K562 (cell line): ENCODE measurements around the gene FXYD4. TPM values are rescaled to one million over a fixed set of nuclear protein-coding genes. Genes with fewer than 3 reads are reported as not detected.

Source experiments
- ATAC-seq: fragments of 200-7000 bp; cut with Tn5 transposase; 3 replicates; pipeline ENCODE4 v1.9.1; 2020; ENCODE audit warnings: moderate library complexity
- BruUV-seq: library from RNA; stranded (reverse); fragments of 400-500 nt; replicated peaks from 2 replicates; lab custom pipeline; 2021; lab: Mats Ljungman, UMichigan
- CTCF ChIA-PET: fragments of 300-600 bp; formaldehyde crosslinking; extraction: SDS; loops from one replicate; lab custom pipeline; 2021; ENCODE audit warnings: low intra/inter-chr PET ratio; lab: Yijun Ruan, JAX
- POLR2A ChIA-PET: fragments of 300-600, 350-650 bp; sonication (Branson Sonifier 250); formaldehyde crosslinking; extraction: SDS; loops from one replicate; lab custom pipeline; 2021; ENCODE audit warnings: antibody characterized with exemption, inconsistent platforms; lab: Yijun Ruan, JAX
- DNase-seq, 4 experiments: peaks; one replicate each; pipeline versions ENCODE4 v3.0.0 to v3.0.0-alpha.2; 2011 to 2018; ENCODE audit warnings: low spot score in 3 of 4, mixed read lengths in 3 of 4; ENCODE audit errors: extremely low read depth in 1 of 4
- FAIRE-seq: peaks from 2 replicates; lab custom pipeline; 2011; peaks lifted over from hg19 to GRCh38; lab: Jason Lieb, UNC
- H2AFZ ChIP-seq: 2 replicates; pipeline ENCODE4 v1.6.0; 2011; ENCODE audit warnings: low read depth, low read length, control low read depth, inconsistent platforms
- H3K27ac ChIP-seq: fragments of 200-600 bp; 3 replicates; pipeline ENCODE4 v1.8.0; 2011; ENCODE audit warnings: low read depth, mild to moderate bottlenecking, control low read depth, inconsistent platforms, low read length, moderate library complexity, mixed read lengths; ENCODE audit errors: extremely low read depth
- H3K27me3 ChIP-seq, 2 experiments: fragments of 300-600 bp in 1 of 2; 2 replicates in 1 of 2; 3 replicates in 1 of 2; pipeline versions ENCODE4 v1.6.0 to v1.8.0; 2011; ENCODE audit warnings: inconsistent platforms in 2 of 2, low read length in 2 of 2, mild to moderate bottlenecking in 1 of 2, mixed read lengths in 1 of 2, moderate library complexity in 1 of 2; ENCODE audit not compliant: control insufficient read depth in 2 of 2, insufficient read depth in 2 of 2
- H3K36me3 ChIP-seq: fragments of 300-600 bp; 3 replicates; pipeline ENCODE4 v1.8.0; 2011; ENCODE audit warnings: mild to moderate bottlenecking, low read length, inconsistent platforms; ENCODE audit not compliant: control insufficient read depth, insufficient read depth
- H3K4me1 ChIP-seq, 2 experiments: fragments of 200-600 bp in 1 of 2; replicated peaks in 1 of 2; 2 replicates in 1 of 2; 3 replicates in 1 of 2; pipeline versions ENCODE4 v1.5.1 to v1.8.0; 2011; ENCODE audit warnings: inconsistent platforms in 2 of 2, low read length in 2 of 2, mild to moderate bottlenecking in 1 of 2, mixed read lengths in 1 of 2, moderate library complexity in 1 of 2; ENCODE audit not compliant: control insufficient read depth in 2 of 2, insufficient read depth in 2 of 2
- H3K4me2 ChIP-seq: 2 replicates; pipeline ENCODE4 v1.6.1; 2011; ENCODE audit warnings: low read length, control low read depth, inconsistent platforms, mixed read lengths; ENCODE audit not compliant: insufficient read depth
- H3K4me3 ChIP-seq: fragments of 200-600 bp; sonication (generic), shearing (Covaris generic); 2 replicates; pipeline ENCODE4 v1.5.1; 2016; ENCODE audit warnings: control low read depth, inconsistent platforms
- H3K79me2 ChIP-seq: fragments of 200-600 bp; 3 replicates; pipeline ENCODE4 v1.8.0; 2011; ENCODE audit warnings: low read length, inconsistent platforms; ENCODE audit not compliant: control insufficient read depth, insufficient read depth
- H3K9ac ChIP-seq, 2 experiments: 2 replicates each; pipeline versions ENCODE4 v1.6.0 to v1.6.1; 2011; ENCODE audit warnings: low read depth in 2 of 2, low read length in 2 of 2, control low read depth in 1 of 2, inconsistent platforms in 1 of 2, mild to moderate bottlenecking in 1 of 2, mixed read lengths in 1 of 2; ENCODE audit not compliant: insufficient read depth in 1 of 2
- H3K9me1 ChIP-seq: one replicate; pipeline ENCODE4 v1.6.0; 2011; ENCODE audit warnings: inconsistent platforms, mild to moderate bottlenecking, low read length, moderate library complexity; ENCODE audit not compliant: control insufficient read depth, insufficient read depth
- H3K9me3 ChIP-seq: replicated peaks from 2 replicates; pipeline ENCODE4 v1.5.1; 2011; ENCODE audit warnings: low read depth, low read length, inconsistent platforms; ENCODE audit not compliant: control insufficient read depth, insufficient read depth
- H4K20me1 ChIP-seq: replicated peaks from 2 replicates; pipeline ENCODE4 v1.6.1; 2011; ENCODE audit warnings: low read length, inconsistent platforms, mixed read lengths; ENCODE audit not compliant: control insufficient read depth, insufficient read depth
- ATF1 ChIP-seq, 2 experiments: fragments of 450-650 bp in 1 of 2; IDR thresholded peaks; 2 replicates each; pipeline ENCODE4 v1.6.1; 2016; ENCODE audit warnings: missing compliant biosample characterization in 1 of 2, missing genetic modification characterization in 1 of 2
- PBX2 ChIP-seq, 2 experiments: IDR thresholded peaks in 1 of 2; conservative IDR thresholded peaks in 1 of 2; 2 replicates each; pipeline ENCODE4 v1.6.1; 2016; ENCODE audit warnings: low read depth in 2 of 2, mild to moderate bottlenecking in 1 of 2, missing compliant biosample characterization in 1 of 2, missing genetic modification characterization in 1 of 2, moderate library complexity in 1 of 2
- WGBS: fragments of 100-300 bp; shearing (Covaris generic); methylation state at CpG from one replicate; pipeline ENCODE4 v1.1.6; 2016; ENCODE audit warnings: low coverage, mixed read lengths; ENCODE audit not compliant: insufficient coverage; ENCODE audit errors: missing lambda C conversion rate; 5-methylcytosine and 5-hydroxymethylcytosine counted together
- in situ Hi-C: fragments of 300-500 bp; cut with MboI; formaldehyde crosslinking; loops from 4 replicates; pipeline ENCODE4 v1.15.0; 2018; ENCODE audit warnings: inconsistent platforms, mixed read lengths
- intact Hi-C: fragments of 100-400 bp; cut with micrococcal nuclease; formaldehyde crosslinking; loops from 2 replicates; pipeline ENCODE4 v1.14.2; 2022
- polyA plus RNA-seq, 8 experiments: library from polyadenylated mRNA; depleted of rRNA in 4 of 8; stranded (reverse) in 5 of 8; unstranded in 3 of 8; fragments of >200 nt; fragmentation: Nextera tagmentation in 2 of 8; fragmentation: Illumina TruSeq in 1 of 8; extraction: Ambion mirVana in 2 of 8; extraction: Trizol in 1 of 8; gene quantifications; 2 replicates each; pipeline versions ENCODE4 v1.2.1 to v1.2.3, GENCODE V29; 2011 to 2014; ENCODE audit warnings: inconsistent platforms in 1 of 8, missing spikeins in 1 of 8
- total RNA-seq, 7 experiments: library from RNA; depleted of rRNA in 6 of 7; stranded (reverse); fragments of >200 nt in 6 of 7; fragmentation: Illumina TruSeq in 2 of 7; extraction: Trizol in 2 of 7; gene quantifications; 2 replicates each; pipeline versions ENCODE4 v1.2.1 to v1.2.3, GENCODE V29; 2011 to 2021; ENCODE audit warnings: low replicate concordance in 1 of 7

Gene FXYD4
- total and polyA plus RNA-seq, 9 of the 15 experiments (the other 6 are each of a cell fraction or from before 2014, with no cell fraction given): not detected

DNA sequence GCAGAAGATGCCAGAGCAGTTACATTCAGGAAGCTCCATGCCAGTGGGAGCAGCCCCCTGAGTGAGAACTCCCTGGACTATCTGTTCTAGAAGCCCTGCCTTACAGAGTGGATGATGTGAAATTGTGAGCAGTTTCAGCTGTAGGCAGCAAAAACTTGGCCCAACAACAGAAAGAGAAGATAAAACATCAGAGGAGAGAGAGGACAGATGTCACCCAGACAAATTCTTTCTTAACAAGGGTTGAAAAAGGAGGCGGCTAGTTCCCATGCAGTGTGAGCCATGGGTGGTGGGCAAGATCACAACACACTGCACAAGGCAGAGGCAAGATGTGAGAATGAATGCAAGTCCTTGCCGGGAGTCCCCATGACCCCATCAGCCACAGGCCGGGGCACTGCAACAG is 46.6 kb upstream of the FXYD4 start:
- intact Hi-C loops: no loop called here
- Histone ChIP-seq H3K36me3 (no peaks in the 10 kb centered on the region), H3K9ac (no peak overlapping the region), H3K4me3 (no peak overlapping the region), H3K9me3 (no peaks in the 10 kb centered on the region), H2AFZ (no peak overlapping the region), H3K9me1 (no peaks in the 10 kb centered on the region), H3K4me1 (peaks cover 4 to 9% of the 10 kb centered on the region in 2 experiments; a peak in 1 of 5 replicates), H3K27ac (no peak overlapping the region), H3K4me2 (no peak overlapping the region), H3K27me3 (peaks cover 64 to 87% of the 10 kb centered on the region in 2 experiments), H4K20me1 (no peaks in the 10 kb centered on the region), H3K79me2 (no peaks in the 10 kb centered on the region)
- ATAC-seq (no peak), FAIRE-seq (no peak), DNase-seq (no peak)
- in situ Hi-C loops: no loop called here
- no TSS peak for BruUV-seq
- CTCF ChIA-PET: no interaction called here
- no peak for TF ChIP-seq PBX2 (CRISPR knock-in tag; IDR thresholded peaks at IDR 0.05; ENCODE audit: low read depth)
- TF ChIP-seq PBX2 (tag; conservative IDR thresholded peaks at IDR 0.05; ENCODE audit: low read depth): peak; percentile 66
- no peak for TF ChIP-seq ATF1 (CRISPR knock-in tag; IDR thresholded peaks at IDR 0.05)
- TF ChIP-seq ATF1 (tag; IDR thresholded peaks at IDR 0.05): no peak
- 2% methylated on average over 3 of the region's 3 CpGs for WGBS
- POLR2A ChIA-PET: no interaction called here
